SK-N-SH treated with all-trans-retinoic acid at 6 μM for 48 hours (cell line): ENCODE data around the gene SNX9.

ENCODE experiments used
- ATAC-seq: fragments of 200-7000 bp; cut with Tn5 transposase; 3 replicates; pipeline ENCODE4 v1.9.1; 2020; ENCODE audit warnings: mild to moderate bottlenecking, moderate library complexity
- ARNTL ChIP-seq: fragments of 450-650 bp; formaldehyde crosslinking; IDR thresholded peaks from 2 replicates; pipeline ENCODE4 v1.5.0; 2020; ENCODE audit warnings: low read depth, mild to moderate bottlenecking, moderate library complexity, borderline replicate concordance
- BACH2 ChIP-seq: fragments of 250-450 bp; sonication (Bioruptor Pico); IDR thresholded peaks from 2 replicates; pipeline ENCODE4 v1.9.0; 2021; ENCODE audit warnings: mild to moderate bottlenecking, borderline replicate concordance
- CREB5 ChIP-seq: fragments of 250-450 bp; sonication (Bioruptor Pico); IDR thresholded peaks from 2 replicates; pipeline ENCODE4 v1.5.1; 2020; ENCODE audit warnings: low read depth, mild to moderate bottlenecking, moderate library complexity
- CSDC2 ChIP-seq: fragments of 250-450 bp; sonication (Bioruptor Pico); IDR thresholded peaks from 2 replicates; pipeline ENCODE4 v1.5.0; 2020; ENCODE audit warnings: mild to moderate bottlenecking, moderate library complexity
- CSRNP3 ChIP-seq: fragments of 250-450 bp; sonication (Bioruptor Pico); IDR thresholded peaks from 2 replicates; pipeline ENCODE4 v1.5.1; 2021; ENCODE audit warnings: mild to moderate bottlenecking, moderate library complexity
- ESRRG ChIP-seq: fragments of 250-450 bp; sonication (Bioruptor Pico); IDR thresholded peaks from 2 replicates; pipeline ENCODE4 v1.6.1; 2021; ENCODE audit warnings: mild to moderate bottlenecking
- GLIS3 ChIP-seq: fragments of 250-450 bp; sonication (Bioruptor Pico); IDR thresholded peaks from 2 replicates; pipeline ENCODE4 v1.5.0; 2020; ENCODE audit warnings: mild to moderate bottlenecking, moderate library complexity
- ISL1 ChIP-seq: fragments of 250-450 bp; sonication (Bioruptor Pico); IDR thresholded peaks from 2 replicates; pipeline ENCODE4 v2.1.2; 2022; ENCODE audit warnings: mild to moderate bottlenecking, moderate library complexity
- OSR1 ChIP-seq: fragments of 250-450 bp; sonication (Bioruptor Pico); IDR thresholded peaks from 2 replicates; pipeline ENCODE4 v1.8.0; 2022; ENCODE audit warnings: moderate library complexity, mild to moderate bottlenecking, inconsistent platforms
- PATZ1 ChIP-seq: fragments of 250-450 bp; sonication (Bioruptor Pico); IDR thresholded peaks from 2 replicates; pipeline ENCODE4 v1.8.0; 2020; ENCODE audit warnings: mild to moderate bottlenecking, moderate library complexity, borderline replicate concordance
- POU6F1 ChIP-seq: fragments of 250-450 bp; sonication (Bioruptor Pico); IDR thresholded peaks from 2 replicates; pipeline ENCODE4 v1.8.0; 2021; ENCODE audit warnings: low read depth, mild to moderate bottlenecking, moderate library complexity, borderline replicate concordance
- PPARA ChIP-seq: fragments of 250-450 bp; sonication (Bioruptor Pico); IDR thresholded peaks from 2 replicates; pipeline ENCODE4 v1.5.0; 2020; ENCODE audit warnings: mild to moderate bottlenecking, borderline replicate concordance
- RARB ChIP-seq: fragments of 250-450 bp; sonication (Bioruptor Pico); IDR thresholded peaks from 2 replicates; pipeline ENCODE4 v1.8.0; 2021; ENCODE audit warnings: mild to moderate bottlenecking, moderate library complexity
- SNAI2 ChIP-seq: fragments of 250-450 bp; sonication (Bioruptor Pico); IDR thresholded peaks from 2 replicates; pipeline ENCODE4 v1.5.0; 2020; ENCODE audit warnings: mild to moderate bottlenecking, moderate library complexity
- TCF4 ChIP-seq: fragments of 250-450 bp; sonication (Bioruptor Pico); IDR thresholded peaks from 2 replicates; pipeline ENCODE4 v1.8.0; 2021; ENCODE audit warnings: mild to moderate bottlenecking, moderate library complexity, borderline replicate concordance
- TOX ChIP-seq: fragments of 250-450 bp; sonication (Bioruptor Pico); IDR thresholded peaks from 2 replicates; pipeline ENCODE4 v1.8.0; 2021; ENCODE audit warnings: mild to moderate bottlenecking, moderate library complexity, borderline replicate concordance
- TSHZ2 ChIP-seq: fragments of 250-450 bp; sonication (Bioruptor Pico); IDR thresholded peaks from 2 replicates; pipeline ENCODE4 v1.5.0; 2020; ENCODE audit warnings: mild to moderate bottlenecking, moderate library complexity
- ZFP3 ChIP-seq: fragments of 250-450 bp; sonication (Bioruptor Pico); IDR thresholded peaks from 2 replicates; pipeline ENCODE4 v1.5.0; 2020; ENCODE audit warnings: mild to moderate bottlenecking, moderate library complexity
- ZFP30 ChIP-seq: fragments of 450-650 bp; formaldehyde crosslinking; IDR thresholded peaks from 2 replicates; pipeline ENCODE4 v1.5.0; 2022; ENCODE audit warnings: mild to moderate bottlenecking, moderate library complexity
- ZNF565 ChIP-seq: fragments of 450-650 bp; formaldehyde crosslinking; conservative IDR thresholded peaks from 2 replicates; pipeline ENCODE4 v1.5.0; 2020; ENCODE audit warnings: low read depth, mild to moderate bottlenecking, moderate library complexity
- ZNF70 ChIP-seq: fragments of 450-650 bp; formaldehyde crosslinking; IDR thresholded peaks from 2 replicates; pipeline ENCODE4 v1.5.0; 2020; ENCODE audit warnings: mild to moderate bottlenecking, moderate library complexity

SNX9 gene

GRCh38 chr6:157813750-157814455, 9.1 kb upstream of the SNX9 start:
- 0 out of 2 replicates have a peak, but pooled peaks have one; percentile 9 for TF ChIP-seq ISL1 (CRISPR knock-in tag)
- no peak for TF ChIP-seq ZFP30 (CRISPR knock-in tag)
- no peak for TF ChIP-seq CSDC2 (CRISPR knock-in tag)
- no peak for TF ChIP-seq OSR1 (CRISPR knock-in tag)
- TF ChIP-seq ZFP3 (CRISPR knock-in tag) = no peak
- TF ChIP-seq ARNTL (CRISPR knock-in tag) = no peak
- no peak for TF ChIP-seq RARB (CRISPR knock-in tag)
- TF ChIP-seq SNAI2 (CRISPR knock-in tag) = 0 out of 2 replicates have a peak, but pooled peaks have one; percentile 64
- TF ChIP-seq CSRNP3 (CRISPR knock-in tag) = no peak
- TF ChIP-seq, all 23 proteins: peak for 2
- peak; percentile 33; the same call in 2 of the 3 replicates for ATAC-seq

GRCh38 chr6:157814883-157815282, 8.2 kb upstream of the SNX9 start:
- TF ChIP-seq ZNF565 (CRISPR knock-in tag) (no peak), ARNTL (CRISPR knock-in tag) (no peak), BACH2 (CRISPR knock-in tag) (no peak), PATZ1 (CRISPR knock-in tag) (no peak), CREB5 (CRISPR knock-in tag) (no peak), POU6F1 (CRISPR knock-in tag) (no peak), ZFP30 (CRISPR knock-in tag) (no peak), PPARA (CRISPR knock-in tag) (no peak), SNAI2 (CRISPR knock-in tag) (no peak), ESRRG (CRISPR knock-in tag) (no peak), TOX (no peak), ISL1 (CRISPR knock-in tag) (no peak), RARB (CRISPR knock-in tag) (no peak), TSHZ2 (CRISPR knock-in tag) (no peak), TCF4 (no peak), CSDC2 (CRISPR knock-in tag) (no peak), GLIS3 (CRISPR knock-in tag) (no peak), ZNF70 (CRISPR knock-in tag) (no peak), CSRNP3 (CRISPR knock-in tag) (no peak), ZFP3 (CRISPR knock-in tag) (no peak)
- ATAC-seq = no peak
